Measurements from ENCODE around the gene RASL12.

Gene RASL12

GRCh38 chr15:65055201-65055870, 12.5 kb downstream of the RASL12 start:
- DNase-seq (ENCODE audit: low spot score) = no peak

DNA sequence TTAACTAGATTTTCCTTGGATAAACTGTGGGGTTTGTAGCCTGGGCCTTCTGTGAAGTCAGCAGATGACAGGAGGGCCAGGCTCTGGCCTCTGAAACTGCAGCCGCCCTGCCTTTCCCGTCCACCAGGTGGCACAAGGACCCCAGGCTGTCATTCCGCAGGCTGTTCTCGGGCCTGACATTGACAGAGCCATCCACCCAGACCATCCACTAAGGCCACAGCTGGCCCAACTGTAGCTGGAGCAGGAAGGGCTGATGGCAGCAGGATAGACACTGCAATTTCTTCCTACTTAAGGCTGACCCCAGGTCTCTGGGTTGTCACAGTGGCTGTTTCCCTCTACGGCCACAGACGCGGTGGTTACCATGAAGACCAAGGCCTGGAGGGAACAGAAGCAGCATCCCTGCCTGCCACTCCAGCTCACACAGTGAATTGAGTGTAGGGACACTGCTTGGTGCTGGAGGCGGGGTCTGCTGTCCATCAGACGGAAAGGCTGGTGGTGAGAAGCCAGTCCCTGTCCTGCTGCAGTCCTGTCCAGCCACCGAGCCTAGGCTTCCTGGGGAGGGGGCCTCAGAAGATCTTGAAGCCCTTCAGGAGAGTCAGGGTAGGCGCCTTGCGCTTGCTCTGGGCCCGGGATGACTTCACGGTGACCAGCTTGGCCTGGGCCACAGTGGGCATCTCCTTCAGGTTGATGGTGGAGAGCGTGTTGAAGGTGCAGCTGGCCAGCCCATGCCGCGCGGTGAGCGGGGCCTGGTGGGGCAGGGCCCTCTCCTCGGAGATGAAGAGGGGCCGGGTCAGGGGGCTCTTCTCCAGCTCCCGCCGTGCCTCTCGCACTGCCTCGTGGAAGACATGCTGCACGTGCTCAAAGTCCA, 13.2 kb downstream of the RASL12 start:
- DNase-seq (ENCODE audit: low spot score) = peak; percentile 71

GRCh38 chr15:65052956-65053355, 14.8 kb downstream of the RASL12 start:
- DNase-seq (ENCODE audit: low spot score) = no peak

GRCh38 chr15:65051266-65051665, 16.5 kb downstream of the RASL12 start:
- no peak for DNase-seq (ENCODE audit: low spot score)

- no peak for DNase-seq (ENCODE audit: low spot score)
Measured at GRCh38 chr15:65050270-65050669, 17.5 kb downstream of the RASL12 start.

- peak; percentile 96 for DNase-seq (ENCODE audit: low spot score)
Measured at GRCh38 chr15:65049418-65049840, 18.4 kb downstream of the RASL12 start.

GRCh38 chr15:65048241-65048640, 19.6 kb downstream of the RASL12 start:
- no peak for DNase-seq (ENCODE audit: low spot score)

DNA sequence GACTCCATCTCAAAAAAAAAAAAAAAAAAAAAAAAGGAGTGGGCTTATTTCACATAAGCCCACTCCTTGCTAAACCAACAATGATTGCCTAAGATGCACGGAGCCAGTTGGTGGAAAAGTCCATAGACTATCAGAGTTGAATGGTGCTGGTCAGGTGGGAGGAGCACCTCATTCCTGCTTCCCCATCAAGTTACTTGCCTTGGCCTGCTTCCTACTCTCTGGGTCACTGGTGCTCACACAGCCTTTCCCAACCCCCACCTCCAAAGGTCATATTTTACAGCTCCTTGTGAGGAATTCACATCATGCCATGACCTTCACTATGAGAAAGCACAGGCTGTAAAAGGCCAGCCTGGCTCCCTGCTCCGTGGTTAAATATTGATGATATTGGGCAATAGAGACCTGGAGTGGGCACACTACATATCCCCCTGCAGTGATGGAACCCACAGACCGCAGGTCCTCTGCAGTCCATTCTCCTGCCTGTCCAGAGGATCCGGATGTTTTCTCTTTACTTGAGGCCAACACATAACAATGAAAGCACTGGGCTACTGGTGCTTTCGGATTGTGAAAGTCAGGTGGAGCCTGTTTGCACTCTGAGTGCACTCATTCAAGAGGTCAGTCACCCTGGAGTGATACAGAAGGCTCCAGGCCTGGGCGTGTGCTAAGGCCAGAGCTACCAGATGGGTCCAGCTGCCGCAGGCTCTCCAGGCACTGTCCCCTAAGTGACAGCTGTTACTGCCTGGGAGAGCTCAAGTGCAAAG, 22.9 kb downstream of the RASL12 start, which contains the start of gene SLC51B:
Gene SLC51B, plus strand, starts transcription at position 664 of the 758 bp plus-strand sequence. CDS start 4,618 bp downstream, outside the sequence.
- DNase-seq (ENCODE audit: low spot score) = no peak

DNA sequence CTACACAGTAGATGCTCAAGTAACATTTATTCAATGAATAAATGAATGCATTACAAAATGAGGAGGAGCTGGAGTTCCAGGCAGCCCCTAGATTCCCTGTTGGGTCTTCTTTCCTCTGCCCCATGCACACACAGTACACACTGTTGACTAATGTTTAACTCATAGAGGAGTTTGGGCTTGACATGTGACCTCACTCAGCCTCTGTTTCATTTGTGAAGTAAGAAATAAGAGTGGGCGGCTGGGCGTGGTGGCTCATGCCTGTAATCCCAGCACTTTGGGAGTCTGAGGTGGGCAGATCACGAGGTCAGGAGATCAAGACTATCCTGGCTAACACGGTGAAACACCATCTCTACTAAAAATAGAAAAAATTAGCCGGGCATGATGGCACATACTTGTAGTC, 23.6 kb downstream of the RASL12 start:
- DNase-seq (ENCODE audit: low spot score) = peak; percentile 84

DNA sequence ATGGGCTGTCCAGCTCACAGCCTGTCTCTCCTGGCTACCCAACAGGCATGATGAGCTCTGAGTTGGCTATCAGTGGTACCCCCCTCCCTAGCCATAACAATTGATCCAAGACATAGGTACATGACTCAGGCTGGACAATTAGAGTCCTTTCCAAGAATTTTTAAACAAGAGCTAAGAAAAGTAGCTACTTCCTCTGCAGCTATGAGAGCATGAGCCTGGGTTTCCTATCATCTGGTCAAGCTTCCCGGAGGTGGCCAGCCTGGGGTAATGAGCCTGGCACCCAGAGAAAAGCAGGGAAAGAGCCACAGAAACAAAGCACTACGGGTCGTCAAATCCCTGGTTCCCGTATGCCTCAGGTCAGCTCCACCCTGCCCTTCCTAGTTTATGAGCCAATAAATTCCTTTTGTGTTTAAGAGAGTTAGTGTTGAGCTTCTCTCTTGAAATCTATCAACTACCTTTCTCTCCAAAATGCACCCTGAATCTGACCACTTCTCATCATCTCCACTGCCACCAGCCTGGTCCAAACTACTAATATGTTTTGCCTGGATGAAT, 24.9 kb downstream of the RASL12 start:
- no peak for DNase-seq (ENCODE audit: low spot score)

DNA sequence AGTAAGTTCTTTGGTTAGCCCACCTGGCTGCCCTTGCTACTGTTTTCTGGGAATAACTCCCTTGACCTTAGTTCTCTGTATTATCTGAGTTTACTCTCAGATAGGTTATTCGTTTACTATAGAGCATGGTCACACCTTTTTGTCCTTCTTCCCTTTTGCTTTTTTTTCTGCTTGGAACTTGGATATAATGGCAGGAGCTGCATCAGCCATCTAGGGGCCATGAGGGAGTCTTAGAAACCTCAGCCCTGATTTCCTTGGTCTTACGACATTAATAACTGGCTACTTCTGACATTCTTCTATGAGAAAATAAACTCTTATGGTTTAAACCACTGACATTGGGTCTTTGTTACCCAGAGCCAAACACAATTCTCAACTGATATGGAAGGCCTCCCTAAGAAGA, 26.0 kb downstream of the RASL12 start:
- DNase-seq (ENCODE audit: low spot score) = no peak

- no peak for DNase-seq (ENCODE audit: low spot score)
Measured at GRCh38 chr15:65040461-65040860, 27.3 kb downstream of the RASL12 start.

DNA sequence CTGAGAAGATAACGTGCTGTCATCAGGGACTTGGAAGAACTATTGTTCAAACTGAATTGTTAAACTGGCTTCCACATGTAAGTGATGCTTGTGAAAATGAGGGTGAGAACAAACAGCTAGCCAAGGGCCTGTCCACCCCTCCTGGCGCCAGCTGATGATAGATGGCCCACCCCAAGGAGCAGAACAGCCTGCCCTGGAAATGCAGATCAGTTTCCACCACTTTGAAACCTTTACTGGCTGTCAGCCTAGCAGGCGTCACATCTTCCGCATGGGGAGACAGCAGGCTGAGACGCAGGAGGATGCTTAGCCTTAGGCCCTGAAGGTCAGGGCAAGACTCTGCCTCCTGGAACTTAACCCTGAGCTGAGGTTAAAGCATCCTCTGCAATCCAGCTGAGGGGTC, 29.0 kb downstream of the RASL12 start:
- no peak for DNase-seq (ENCODE audit: low spot score)

DNA sequence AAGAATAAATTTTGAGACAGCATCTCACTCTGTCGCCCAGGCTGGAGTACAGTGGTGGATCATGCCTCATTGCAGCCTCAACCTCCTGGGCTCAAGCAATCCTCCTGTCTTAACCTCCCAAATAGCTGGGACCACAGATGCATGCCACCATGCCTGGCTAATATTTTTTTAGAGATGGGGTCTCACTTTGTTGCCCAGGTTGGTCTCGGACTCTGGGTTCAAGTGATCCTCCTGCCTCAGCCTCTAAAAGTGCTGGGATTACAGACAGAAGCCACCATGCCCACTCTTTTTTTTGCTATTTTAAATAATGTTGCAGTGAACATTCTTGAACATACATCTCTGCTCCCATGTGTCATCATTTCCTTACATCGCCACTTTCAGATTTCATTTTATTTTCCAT, 29.4 kb downstream of the RASL12 start:
- no peak for DNase-seq (ENCODE audit: low spot score)

DNA sequence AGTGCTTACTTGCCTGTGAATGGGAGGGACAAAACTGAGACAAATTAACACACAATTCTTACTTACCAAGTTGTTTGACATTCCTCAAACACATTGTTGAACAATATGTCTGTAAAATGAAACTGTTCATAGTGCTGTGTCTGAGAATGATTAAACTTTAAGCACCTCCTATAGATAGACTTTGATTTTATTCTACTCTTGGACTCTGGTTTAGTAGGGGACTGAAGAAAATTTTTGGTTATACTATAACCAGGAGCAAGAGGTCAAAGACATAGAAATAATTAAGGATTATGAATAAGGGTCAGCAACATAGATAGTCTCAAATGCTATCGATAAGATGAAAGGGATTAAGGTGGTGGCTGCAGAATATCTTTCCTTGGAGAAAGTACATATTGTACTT, 30.5 kb downstream of the RASL12 start:
- no peak for DNase-seq (ENCODE audit: low spot score)

DNA sequence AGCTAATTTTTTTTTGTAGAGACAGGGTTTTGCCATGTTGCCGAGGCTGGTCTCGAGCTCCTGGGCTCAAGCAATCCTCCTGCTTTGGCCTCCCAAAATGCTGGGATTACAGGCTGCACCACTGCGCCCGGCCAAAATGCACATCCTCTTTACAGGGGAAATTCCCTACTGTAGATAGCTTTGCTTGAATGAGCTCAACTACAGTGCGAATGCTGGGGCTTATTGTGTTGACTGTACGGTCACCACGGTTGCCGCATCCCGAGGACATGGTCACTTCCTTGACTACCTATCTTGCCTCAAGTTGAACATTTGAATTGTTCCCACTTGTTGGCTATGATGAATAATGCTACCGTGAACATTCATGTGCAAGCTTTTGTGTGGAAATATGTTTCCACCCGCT, 33.1 kb downstream of the RASL12 start:
- DNase-seq (ENCODE audit: low spot score) = no peak

- DNase-seq (ENCODE audit: low spot score) = peak; percentile 65
Measured at GRCh38 chr15:65033659-65034269, 34.0 kb downstream of the RASL12 start.

- peak; percentile 92 for DNase-seq (ENCODE audit: low spot score)
Measured at GRCh38 chr15:65032801-65033537, 34.8 kb downstream of the RASL12 start.

DNA sequence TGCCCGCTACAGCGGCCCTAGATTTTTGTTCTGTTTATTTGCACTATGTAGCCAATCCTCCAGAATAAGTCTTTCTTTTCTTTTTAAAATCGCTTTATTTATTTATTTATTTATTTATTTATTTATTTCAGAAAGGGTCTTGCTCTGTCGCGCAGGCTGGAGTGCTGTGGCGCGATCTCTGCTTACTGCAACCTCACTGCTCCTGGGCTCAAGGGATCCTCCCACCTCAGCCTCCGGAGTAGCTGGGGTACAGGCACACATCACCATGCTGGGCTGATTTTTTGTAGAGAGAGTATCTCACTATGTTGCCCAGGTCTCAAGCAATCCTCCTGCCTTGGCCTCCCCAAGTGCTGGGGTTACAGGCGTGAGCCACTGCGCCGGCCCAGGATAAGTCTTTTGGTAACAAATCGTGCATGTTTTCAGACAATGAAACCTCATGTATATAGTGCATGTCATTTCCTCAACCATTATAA, 38.0 kb downstream of the RASL12 start:
- DNase-seq (ENCODE audit: low spot score) = no peak

DNA sequence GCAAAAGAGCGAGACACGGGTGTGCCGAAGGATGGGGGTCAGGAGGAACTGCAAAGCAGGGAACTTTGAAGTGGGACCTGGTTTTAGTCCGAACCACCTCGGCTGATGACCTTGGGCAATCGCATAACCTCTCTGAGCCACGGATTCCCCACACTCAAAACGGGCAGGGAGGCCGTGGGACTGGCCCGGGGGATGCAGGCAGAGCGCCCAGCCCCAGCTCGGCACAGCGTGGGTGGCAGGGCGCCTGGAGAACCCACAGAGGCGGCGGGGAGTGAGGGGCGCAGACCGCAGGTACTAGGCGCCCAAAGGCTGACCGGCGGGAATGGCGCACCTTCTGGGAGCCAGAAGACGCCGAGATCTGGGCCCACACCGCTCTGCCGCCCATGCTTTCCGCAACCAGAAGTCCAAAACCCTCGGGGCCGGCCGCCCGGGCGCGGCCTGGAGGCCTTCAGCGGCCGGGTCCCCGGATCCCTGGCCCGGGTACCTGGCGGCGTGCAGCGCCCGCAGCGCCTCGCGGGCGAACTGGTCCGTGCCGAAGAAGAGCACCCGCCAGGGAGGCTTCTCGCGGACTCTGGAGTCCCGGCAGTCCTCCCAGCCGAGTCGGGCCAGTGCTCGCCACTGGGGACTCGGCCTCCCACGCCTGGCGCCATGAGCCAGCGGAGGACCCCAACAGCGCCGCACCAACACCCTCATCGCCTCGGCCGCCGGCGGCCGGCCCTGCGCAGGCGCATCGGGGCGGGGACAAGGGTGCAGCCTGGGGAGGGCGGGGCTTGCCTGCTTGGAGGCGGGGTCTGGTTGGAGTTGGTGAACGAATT, 38.7 kb downstream of the RASL12 start, which contains the start of gene MTFMT:
Gene MTFMT, minus strand, starts transcription at position 719 of the 815 bp plus-strand sequence. Its CDS starts 26 bp downstream, at position 693.
- DNase-seq (ENCODE audit: low spot score) = peak; percentile 75
